Right ventricle myocardium inferior (tissue), 1 donor: Measurements from ENCODE around the gene EFHD2. TPM values are rescaled to one million over a fixed set of nuclear protein-coding genes. Genes with fewer than 3 reads are reported as not detected.
"Not testable (repeated sequence)": the region's sequence is repeated elsewhere in the genome, so short reads cannot be mapped to it uniquely, and the experiment has no call there.

ENCODE experiments used
- ATAC-seq: fragments of 200-7000 bp; cut with Tn5 transposase; one replicate; pipeline ENCODE4 v1.9.1; 2020; ENCODE audit warnings: mild to moderate bottlenecking, moderate library complexity
- DNase-seq: peaks from one replicate; pipeline ENCODE4 v3.0.0; 2021; ENCODE audit errors: missing footprints
- intact Hi-C: fragments of 100-400 bp; cut with DNase I; formaldehyde crosslinking; loops from one replicate; pipeline ENCODE4 v1.11.0; 2022
- total RNA-seq: library from RNA; stranded (reverse); fragmentation: NEBNext Ultra II Directional; extraction: Animal tissue kit (Norgen Biotek cat#: 25700); gene quantifications from one replicate; pipeline ENCODE4 v1.2.1, GENCODE V29; 2021
- donor health status: DM: no; HTN: yes; CAD: no; lungs with severe emphysema.

EFHD2 gene
- total RNA-seq, 1 donor from 2014 or later = 14.7 TPM

GRCh38 chr1:15463064-15463800, 53.5 kb downstream of the EFHD2 start:
- DNase-seq, ATAC-seq, intact Hi-C loops: not testable (repeated sequence)

- ATAC-seq, DNase-seq, intact Hi-C loops: not testable (repeated sequence)
Observed at GRCh38 chr1:15463926-15464322, 54.2 kb downstream of the EFHD2 start.

DNA sequence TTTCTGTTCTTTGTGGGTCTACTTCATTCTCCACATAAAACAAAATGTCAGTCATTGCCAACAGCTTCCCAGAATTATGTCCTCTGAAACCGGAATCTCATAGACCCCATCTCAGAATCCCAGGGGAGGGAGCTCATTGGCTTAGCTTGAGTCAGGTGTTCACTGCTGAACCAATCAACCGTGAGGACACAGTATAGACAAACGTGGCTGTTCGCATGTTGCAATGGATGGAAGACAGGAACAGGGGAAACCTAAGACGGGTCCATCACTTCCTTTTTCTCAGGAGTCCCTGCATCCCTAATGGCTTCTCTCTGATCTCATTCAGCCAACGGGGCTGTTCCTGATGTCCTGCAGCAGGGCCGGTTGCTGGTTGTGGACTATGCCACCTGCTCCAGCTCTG, 56.0 kb downstream of the EFHD2 start:
- DNase-seq (no peak), ATAC-seq (no peak)
- intact Hi-C loops = no loop called here

DNA sequence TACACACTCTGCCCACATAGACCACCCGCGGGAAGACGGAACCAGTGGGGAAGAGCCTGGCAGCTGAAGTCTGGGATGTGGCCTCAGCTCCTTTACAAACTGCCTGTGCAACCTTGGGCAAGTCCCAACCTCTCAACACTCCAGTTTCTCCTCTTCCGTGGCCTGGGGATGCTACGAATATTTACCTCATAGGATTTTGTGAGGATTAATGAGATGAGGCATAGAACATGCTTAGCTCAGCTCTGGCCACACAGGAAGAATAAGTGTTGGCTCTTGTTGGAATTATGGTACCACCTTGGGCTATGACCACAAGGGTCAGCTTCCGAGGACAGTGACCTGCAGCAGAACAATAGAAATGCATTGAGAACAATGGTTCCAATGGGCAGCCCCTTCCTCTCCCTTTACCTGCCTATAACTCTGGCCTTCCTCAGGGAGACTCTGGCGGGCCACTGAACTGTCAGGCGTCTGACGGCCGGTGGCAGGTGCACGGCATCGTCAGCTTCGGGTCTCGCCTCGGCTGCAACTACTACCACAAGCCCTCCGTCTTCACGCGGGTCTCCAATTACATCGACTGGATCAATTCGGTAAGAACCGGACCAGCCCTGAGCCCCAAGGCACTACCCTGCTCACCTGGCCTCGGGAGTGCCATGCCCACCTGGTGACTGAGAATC, 57.4 kb downstream of the EFHD2 start:
- ATAC-seq, DNase-seq, intact Hi-C loops: not testable (repeated sequence)

- DNase-seq (no peak), ATAC-seq (no peak)
- intact Hi-C loops = no loop called here
Observed at GRCh38 chr1:15468145-15468544, 58.5 kb downstream of the EFHD2 start.

DNA sequence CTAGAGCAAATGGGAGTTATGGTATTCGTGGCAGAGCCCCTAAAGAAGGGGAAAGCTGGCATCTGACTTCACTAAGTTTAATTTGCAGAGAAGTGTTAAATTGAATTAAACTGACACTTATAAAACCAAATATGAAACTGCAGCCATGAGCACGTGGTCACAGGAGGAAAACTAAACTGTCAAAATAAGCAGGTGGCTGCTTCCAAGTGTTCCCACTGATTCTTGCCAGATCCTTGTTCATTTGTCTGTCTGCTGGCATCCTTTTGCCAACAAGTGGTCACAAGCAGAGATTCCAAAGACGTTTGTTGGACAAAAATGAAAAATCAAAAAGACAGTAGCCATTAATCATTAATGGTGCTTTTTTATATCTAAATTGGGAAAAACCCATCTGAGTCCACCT, 59.7 kb downstream of the EFHD2 start:
- DNase-seq (no peak), ATAC-seq (no peak)
- intact Hi-C loops = no loop called here

DNA sequence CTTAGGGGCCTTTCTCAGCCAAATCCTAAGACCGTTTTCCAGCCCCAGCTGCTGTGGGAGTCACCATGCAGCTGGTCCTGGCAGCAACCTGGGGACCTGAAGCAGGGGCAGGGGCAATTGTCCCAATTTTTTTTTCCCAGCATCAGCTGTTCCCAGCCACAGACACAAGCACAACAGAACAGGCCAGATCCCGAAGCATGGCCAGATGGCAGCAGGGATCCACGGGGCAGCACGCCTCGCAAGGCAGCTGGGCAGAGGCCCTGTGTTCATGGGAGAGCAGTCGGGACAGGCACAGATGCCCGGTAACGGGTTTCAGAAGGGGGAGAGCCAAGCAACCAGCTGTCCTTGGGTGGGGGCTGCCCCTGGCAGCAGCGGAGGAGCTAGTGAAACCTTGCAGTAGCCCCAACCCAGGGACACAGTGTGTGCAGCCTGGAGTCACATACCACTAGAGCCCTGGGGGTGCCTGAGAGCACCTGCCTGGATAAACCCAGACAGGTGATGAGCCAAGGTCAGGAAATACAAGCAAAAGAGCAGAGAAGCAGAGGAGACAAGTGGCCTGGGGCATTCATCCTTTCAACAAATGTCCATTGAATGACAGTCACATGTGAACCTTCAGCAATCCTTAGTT, 60.2 kb downstream of the EFHD2 start:
- intact Hi-C loops, ATAC-seq, DNase-seq: not testable (repeated sequence)

DNA sequence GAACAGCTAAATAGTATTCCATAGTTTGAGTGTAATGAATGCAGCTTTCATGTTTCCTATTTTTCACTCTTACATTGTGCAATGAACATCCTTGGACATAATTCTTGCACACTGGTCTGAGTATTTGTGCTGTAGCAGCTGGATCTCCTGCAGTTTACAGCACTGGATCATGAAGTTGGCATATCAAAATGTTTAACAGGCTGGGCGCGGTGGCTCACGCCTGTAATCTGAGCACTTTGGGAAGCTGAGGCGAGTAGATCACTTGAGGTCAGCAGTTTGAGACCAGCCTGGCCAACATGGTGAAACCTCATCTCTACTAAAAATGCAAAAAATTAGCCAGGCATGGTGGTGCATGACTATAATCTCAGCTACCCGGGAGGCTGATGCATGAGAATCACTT, 61.4 kb downstream of the EFHD2 start:
- DNase-seq, ATAC-seq, intact Hi-C loops: not testable (repeated sequence)

- DNase-seq, ATAC-seq, intact Hi-C loops: not testable (repeated sequence)
Observed at GRCh38 chr1:15471723-15472122, 62.0 kb downstream of the EFHD2 start.

- DNase-seq (no peak), ATAC-seq (no peak)
- intact Hi-C loops = no loop called here
Observed at GRCh38 chr1:15472587-15472986, 62.9 kb downstream of the EFHD2 start.

DNA sequence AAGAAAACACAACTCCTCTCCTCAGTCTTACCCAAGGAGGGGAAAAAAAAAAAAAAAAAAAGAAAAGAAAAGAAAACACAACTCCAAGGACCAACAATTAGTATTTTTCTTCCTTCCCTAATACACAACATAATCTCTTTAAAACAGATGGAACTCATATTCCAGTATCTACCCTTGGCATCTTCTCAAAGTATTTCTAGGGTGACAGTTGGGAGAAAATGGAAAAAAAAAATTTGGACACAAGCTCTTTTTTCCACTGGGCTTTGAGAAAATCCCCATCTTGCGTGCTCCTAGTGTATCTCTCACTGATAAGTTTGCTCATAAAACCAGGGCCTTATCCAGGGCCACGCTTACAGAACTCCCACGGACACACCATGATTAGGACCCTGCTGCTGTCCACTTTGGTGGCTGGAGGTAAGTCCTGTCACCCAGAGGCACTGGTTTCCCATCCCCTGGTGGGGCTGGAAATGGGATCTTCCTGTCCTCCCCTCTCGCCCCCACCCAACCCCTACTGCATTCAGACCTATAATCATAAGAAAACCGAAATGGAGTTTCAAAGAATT, 66.1 kb downstream of the EFHD2 start, which contains the start of gene CELA2B:
TSS of gene CELA2B (plus strand) at position 353 of the 563 bp plus-strand sequence. CDS start at position 375, 22 bp downstream.
- intact Hi-C loops = no loop called here
- DNase-seq (no peak), ATAC-seq (peak; percentile 20)

DNA sequence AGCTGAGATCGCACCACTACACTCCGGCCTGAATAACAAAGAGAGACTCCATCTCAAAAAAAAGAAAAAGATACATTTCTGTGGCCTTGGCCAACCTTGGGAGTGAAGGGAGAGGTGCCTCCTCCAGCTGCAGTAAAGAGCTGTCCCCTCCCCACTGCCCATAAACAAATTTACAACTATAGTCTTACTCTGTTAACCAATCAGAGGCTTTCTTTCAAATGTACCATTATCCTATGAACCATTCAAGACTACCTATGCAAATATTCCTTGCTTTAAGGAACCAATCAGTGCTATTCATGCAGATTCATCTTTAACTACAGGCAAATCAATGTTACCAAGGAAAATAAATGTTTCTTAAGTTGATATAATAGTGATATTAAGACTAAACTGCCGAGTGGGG, 67.2 kb downstream of the EFHD2 start:
- intact Hi-C loops = no loop called here
- no peak for ATAC-seq
- no peak for DNase-seq

DNA sequence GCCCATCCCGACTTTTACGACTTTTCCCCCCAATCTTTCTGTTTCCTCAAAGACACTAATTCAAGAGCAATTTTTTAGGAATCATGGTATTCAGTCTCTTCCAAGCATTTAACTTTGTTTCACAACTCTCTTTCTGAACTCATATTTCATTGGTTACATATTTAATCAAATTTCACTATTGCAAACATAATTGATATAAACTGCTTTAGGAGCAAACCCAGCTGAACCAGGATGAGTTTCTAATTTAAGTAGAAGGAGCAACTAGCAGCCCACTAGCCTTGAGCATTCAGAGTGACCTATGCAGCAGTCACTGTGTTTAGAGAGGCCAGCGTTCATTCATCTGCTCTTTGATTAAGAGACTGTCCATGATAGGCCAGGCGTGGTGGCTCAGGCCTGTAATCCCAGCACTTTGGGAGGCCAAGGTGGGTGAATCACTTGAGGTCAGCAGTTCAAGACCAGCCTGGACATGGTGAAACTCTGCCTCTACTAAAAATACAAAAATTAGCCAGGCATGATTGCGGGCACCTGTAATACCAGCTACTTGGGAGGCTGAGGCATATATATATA, 68.0 kb downstream of the EFHD2 start:
- intact Hi-C loops = no loop called here
- ATAC-seq (no peak), DNase-seq (no peak)

Other genes with a start within 250 kb of the EFHD2 start
- gene FHAD1, start 162.7 kb upstream of the EFHD2 start, total RNA-seq = not detected
- gene CTRC, start 28.6 kb downstream of the EFHD2 start, total RNA-seq = not detected
- not detected for gene CELA2A, start 46.8 kb downstream of the EFHD2 start, total RNA-seq
- gene CELA2B, start 66.2 kb downstream of the EFHD2 start, total RNA-seq = not detected
- gene CASP9, start 114.3 kb downstream of the EFHD2 start, total RNA-seq = 11.2 TPM
- gene DNAJC16, start 117.0 kb downstream of the EFHD2 start, total RNA-seq = 14.6 TPM
- gene AGMAT, start 175.2 kb downstream of the EFHD2 start, total RNA-seq = 0.11 TPM
- gene DDI2, start 207.6 kb downstream of the EFHD2 start, total RNA-seq = 20.4 TPM